HG02885 (cell line): ENCODE data around the gene ADGB.
A peak's percentile ranks its signal among the peaks of the same experiment; 100 is the strongest.
"Not testable (repeated sequence)": the region's sequence is repeated elsewhere in the genome, so short reads cannot be mapped to it uniquely, and the experiment has no call there.

ENCODE experiments used
- ATAC-seq: cut with Tn5 transposase; IDR thresholded peaks from one replicate; pipeline ENCODE4 v1.9.1; 2021; ENCODE audit warnings: mild to moderate bottlenecking; ENCODE audit not compliant: unreplicated experiment, poor library complexity

The ADGB gene

GRCh38 chr6:146739696-146740095, 140.9 kb downstream of the ADGB start:
- ATAC-seq, result no peak

DNA sequence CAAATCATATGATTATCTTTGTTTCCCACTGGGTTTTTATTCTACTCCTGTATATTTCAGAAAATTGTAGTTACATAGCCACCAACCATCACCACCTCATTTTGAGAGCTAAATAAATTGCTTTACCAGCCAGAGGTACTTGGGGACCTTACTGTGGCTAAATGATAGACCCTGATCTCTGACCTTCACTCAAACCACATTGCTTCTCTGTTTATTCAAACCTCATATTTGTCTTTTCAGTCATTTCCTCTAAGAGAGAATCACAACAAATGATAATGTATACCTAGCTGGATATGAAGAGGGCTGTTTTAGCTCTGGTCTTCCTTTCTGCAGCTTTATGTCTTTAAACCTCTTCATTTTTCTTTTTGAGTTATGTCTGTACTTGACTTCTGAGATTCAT, 142.8 kb downstream of the ADGB start:
- no peak for ATAC-seq

GRCh38 chr6:146753306-146753705, 154.5 kb downstream of the ADGB start:
- no peak for ATAC-seq

GRCh38 chr6:146767632-146768031, 168.9 kb downstream of the ADGB start:
- ATAC-seq, result no peak

GRCh38 chr6:146768722-146769121, 169.9 kb downstream of the ADGB start:
- ATAC-seq, result no peak

- no peak for ATAC-seq
These were observed 171.6 kb downstream of the ADGB start for GRCh38 chr6:146770275-146770964.

- ATAC-seq, result peak; percentile 80
These were observed 172.4 kb downstream of the ADGB start for GRCh38 chr6:146770965-146771735.

GRCh38 chr6:146775220-146775619, 176.4 kb downstream of the ADGB start:
- no peak for ATAC-seq

DNA sequence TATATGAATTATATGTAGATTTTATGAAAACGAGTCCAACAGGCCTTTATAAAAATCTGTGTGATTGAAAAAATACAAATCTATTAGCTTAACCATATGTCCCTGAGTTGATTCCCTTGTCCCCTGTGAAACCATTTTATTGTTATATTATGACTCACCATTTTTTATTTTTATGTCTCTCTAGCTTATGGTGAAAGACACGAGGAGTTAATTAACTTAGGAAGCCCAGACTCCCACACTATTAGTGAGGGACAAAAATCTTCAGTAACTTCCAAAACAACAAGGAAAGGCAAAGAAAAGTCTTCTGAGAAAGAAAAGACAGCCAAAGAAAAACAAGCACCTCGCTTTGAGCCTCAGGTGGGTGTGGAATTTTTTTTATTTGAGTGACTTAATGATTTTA, 183.1 kb downstream of the ADGB start:
- ATAC-seq, result no peak

GRCh38 chr6:146785001-146785585, 186.3 kb downstream of the ADGB start:
- ATAC-seq, result peak; percentile 94

GRCh38 chr6:146787876-146788508, 189.2 kb downstream of the ADGB start:
- ATAC-seq, result no peak

DNA sequence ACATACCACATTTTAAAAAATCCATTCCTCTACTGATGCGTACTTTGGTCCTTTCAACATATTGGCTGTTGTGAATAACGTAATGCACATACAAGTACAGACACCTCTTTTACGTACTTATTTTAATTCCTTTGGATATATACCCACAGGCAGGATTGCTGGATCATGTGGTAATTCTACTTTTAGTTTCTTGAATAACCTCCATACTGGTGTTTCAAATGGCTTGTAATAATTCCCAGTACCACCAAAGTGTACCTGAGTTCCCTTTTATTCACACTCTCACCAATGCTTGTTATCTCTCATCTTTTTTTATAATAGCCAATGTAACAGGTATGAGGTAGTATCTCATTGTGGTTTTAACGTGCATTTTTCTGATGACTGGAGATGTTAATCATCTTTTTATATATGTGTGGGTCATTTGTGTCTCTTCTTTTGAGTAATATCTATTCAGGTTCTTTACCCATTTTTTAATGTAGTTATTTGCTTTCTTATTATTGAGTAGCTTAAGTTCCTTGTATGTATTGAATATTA, 191.9 kb downstream of the ADGB start:
- no peak for ATAC-seq

GRCh38 chr6:146791930-146792329, 193.2 kb downstream of the ADGB start:
- no peak for ATAC-seq

GRCh38 chr6:146793218-146793617, 194.4 kb downstream of the ADGB start:
- ATAC-seq, result not testable (repeated sequence)

DNA sequence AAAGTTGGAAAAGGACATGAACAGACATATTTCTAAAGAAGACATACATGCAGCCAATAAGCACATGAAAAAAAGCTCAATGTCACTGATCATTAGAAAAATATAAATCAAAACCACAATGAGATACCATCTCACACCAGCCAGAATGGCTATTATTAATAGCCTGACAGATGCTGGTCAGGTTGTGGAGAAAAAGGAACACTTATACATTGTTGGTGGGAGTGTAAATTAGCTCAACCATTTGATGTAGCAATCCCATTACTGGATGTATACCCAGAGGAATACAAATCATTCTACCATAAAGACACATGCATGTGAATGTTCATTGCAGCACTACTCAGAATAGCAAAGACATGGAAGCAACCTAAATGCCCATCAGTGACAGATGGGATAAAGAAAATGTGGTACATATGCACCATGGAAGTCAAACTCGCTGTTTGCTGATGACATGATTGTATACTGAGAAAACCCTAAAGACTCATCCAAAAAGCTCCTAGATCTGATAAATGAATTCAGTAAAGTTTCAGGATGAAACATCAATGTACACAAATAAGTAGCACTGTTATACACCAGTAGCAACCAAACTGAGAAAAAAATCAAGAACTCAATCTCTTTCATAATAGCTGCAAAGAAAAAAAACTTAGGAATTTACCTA, 196.8 kb downstream of the ADGB start:
- ATAC-seq, result no peak

DNA sequence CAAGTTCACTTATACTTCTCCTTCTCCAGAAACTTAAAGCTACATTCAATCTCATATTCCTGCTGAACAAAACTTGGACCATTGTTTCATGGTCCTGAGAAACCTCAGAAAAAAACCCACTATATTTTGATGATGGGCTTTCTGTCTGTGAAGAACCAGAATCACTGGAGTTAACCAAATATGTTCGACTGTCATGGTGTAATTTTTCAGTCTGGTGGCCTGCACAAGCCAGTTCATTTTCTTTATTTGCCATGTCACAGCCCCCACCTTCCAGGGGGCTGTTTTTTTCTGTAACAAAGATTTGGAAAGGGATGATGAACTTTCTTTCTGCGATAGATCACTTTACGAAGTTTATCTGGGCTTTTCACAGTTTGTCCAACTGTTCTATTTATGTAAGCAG, 204.4 kb downstream of the ADGB start:
- not testable (repeated sequence) for ATAC-seq

DNA sequence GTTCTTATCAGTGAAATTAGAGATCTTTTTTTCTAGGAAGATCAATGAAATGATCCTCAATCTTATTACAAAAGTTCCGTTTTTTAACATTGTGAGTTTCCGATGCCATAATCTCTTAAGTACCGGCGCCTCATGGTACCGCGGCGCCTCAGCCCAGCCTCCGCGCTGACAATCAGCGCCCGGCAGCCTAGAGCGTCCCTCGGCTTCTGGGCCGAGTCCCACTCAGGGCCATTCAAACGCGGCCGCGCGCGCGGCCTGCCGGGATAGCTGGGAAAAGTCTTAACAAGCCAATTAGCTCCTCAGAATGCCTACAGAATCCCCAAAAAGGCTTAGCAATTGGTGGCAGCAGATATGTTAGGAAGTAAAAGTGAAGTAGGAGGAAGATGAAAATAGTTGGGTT, 204.8 kb downstream of the ADGB start:
- ATAC-seq, result no peak

DNA sequence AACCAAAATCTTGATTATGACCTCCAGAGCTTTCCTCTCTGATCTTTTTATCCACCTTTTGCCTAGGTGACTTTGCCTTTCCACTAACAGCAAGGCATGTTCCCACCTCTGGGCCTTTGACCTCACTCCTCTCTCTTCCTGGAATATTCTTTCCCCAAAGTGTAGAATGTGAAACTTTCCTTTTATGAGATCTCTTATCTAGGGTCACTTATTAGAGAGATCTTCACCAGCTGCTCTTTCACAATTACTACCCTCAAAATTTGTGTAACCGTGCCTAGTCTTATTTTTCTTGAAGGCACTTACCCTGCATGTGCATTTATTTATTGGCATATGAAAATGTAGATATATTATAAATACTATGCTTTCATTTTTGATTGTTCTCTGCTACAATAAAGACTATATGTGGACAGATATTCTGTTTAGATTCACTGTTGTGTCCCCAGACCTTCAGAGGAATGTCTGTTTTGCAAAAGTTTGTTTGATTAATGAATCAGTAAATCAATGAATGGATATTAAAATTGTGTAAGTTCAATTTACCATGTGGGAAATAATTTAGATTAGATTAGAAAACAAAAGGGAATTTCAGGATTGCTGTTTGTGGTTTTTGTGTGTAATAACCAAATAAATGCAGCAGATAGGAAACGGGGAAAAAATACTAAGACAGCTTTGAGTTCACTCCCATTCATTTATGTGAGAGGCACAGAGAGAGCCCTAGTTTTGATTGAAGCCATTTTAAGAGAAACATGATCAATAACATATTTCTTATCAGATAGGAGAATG, 207.0 kb downstream of the ADGB start:
- ATAC-seq, result no peak

DNA sequence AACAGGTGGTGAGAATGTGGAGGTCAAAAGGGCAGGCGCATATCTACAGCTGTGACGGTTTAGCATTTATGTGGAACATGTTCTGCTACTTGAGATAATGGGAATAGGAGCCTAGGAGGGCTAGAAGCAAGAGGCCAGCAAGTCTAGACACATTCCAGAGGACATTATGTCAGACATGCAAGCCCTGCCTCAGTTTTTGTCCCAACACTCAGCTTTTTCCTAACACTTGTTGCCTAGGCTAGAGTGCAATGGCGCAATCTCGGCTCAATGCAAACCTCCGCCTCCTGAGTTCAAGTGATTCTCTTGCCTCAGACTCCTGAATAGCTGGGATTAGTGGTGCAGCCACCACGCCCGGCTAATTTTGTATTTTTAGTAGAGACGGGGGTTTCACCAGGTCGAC, 210.2 kb downstream of the ADGB start:
- ATAC-seq, result not testable (repeated sequence)
